ENCODE results near the gene ZFTA. TPM values are rescaled to one million over a fixed set of nuclear protein-coding genes. Genes with fewer than 3 reads are reported as not detected.

The ZFTA gene
- total and polyA plus RNA-seq, 2 experiments from 2014 or later = 8.3 to 36.6 TPM

GRCh38 chr11:63800921-63801320 is 32.3 kb upstream of the ZFTA start:
- Mint-ChIP-seq H3K9me3 (peaks cover 17% of the 10 kb centered on the region), H3K27me3 (ENCODE audit: insufficient read depth, low read depth, poor library complexity) (peaks cover 7% of the 10 kb centered on the region), H3K4me1 (no peaks in the 10 kb centered on the region; the same call in 2 of the 3 replicates), H3K4me3 (no peak overlapping the region), H3K27ac (no peak overlapping the region), H3K36me3 (ENCODE audit: low read depth) (peaks cover 2% of the 10 kb centered on the region; the same call in 1 of the 3 replicates)
- DNase-seq (ENCODE audit: low spot score) (no peak), ATAC-seq (no peak)
- Histone ChIP-seq H3K36me3 (ENCODE audit: insufficient read depth) (no peaks in the 10 kb centered on the region), H4K20me1 (replicated peaks; ENCODE audit: insufficient read depth) (no peaks in the 10 kb centered on the region; the same call in 1 of the 2 replicates), H3K9me2 (ENCODE audit: insufficient read depth) (no peaks in the 10 kb centered on the region), H3K79me2 (replicated peaks; ENCODE audit: insufficient read depth) (no peaks in the 10 kb centered on the region), H3K4me1 (ENCODE audit: insufficient read depth) (no peaks in the 10 kb centered on the region), H3K27ac (ENCODE audit: low read depth) (no peak overlapping the region), H2AFZ (no peak overlapping the region), H3K4me2 (no peak overlapping the region), H3F3A (replicated peaks; ENCODE audit: low read depth) (no peaks in the 10 kb centered on the region), H3K4me3 (no peak overlapping the region), H3K27me3 (ENCODE audit: insufficient read depth) (no peaks in the 10 kb centered on the region)
- TF ChIP-seq CTCF (conservative IDR thresholded peaks at IDR 0.05; ENCODE audit: low read depth in 2 of 2) (no peak), CREB1 (CRISPR knock-in tag; IDR thresholded peaks at IDR 0.05; ENCODE audit: low read depth) (no peak), NANOG (IDR thresholded peaks at IDR 0.05; ENCODE audit: borderline replicate concordance) (no peak), JUNB (IDR thresholded peaks at IDR 0.05; ENCODE audit: unreplicated experiment) (no peak), STAT1 (IDR thresholded peaks at IDR 0.05; ENCODE audit: unreplicated experiment) (no peak), EZH2 (IDR thresholded peaks at IDR 0.05; ENCODE audit: low read depth, unreplicated experiment) (no peak), POLR2AphosphoS5 (IDR thresholded peaks at IDR 0.05; ENCODE audit: low read depth) (no peak), ZNF114 (CRISPR knock-in tag; IDR thresholded peaks at IDR 0.05) (no peak), ZNF331 (CRISPR knock-in tag; IDR thresholded peaks at IDR 0.05; ENCODE audit: low read depth) (no peak), EZH2phosphoT487 (IDR thresholded peaks at IDR 0.05; ENCODE audit: unreplicated experiment) (no peak)
- TF ChIP-seq, protein P1, sequence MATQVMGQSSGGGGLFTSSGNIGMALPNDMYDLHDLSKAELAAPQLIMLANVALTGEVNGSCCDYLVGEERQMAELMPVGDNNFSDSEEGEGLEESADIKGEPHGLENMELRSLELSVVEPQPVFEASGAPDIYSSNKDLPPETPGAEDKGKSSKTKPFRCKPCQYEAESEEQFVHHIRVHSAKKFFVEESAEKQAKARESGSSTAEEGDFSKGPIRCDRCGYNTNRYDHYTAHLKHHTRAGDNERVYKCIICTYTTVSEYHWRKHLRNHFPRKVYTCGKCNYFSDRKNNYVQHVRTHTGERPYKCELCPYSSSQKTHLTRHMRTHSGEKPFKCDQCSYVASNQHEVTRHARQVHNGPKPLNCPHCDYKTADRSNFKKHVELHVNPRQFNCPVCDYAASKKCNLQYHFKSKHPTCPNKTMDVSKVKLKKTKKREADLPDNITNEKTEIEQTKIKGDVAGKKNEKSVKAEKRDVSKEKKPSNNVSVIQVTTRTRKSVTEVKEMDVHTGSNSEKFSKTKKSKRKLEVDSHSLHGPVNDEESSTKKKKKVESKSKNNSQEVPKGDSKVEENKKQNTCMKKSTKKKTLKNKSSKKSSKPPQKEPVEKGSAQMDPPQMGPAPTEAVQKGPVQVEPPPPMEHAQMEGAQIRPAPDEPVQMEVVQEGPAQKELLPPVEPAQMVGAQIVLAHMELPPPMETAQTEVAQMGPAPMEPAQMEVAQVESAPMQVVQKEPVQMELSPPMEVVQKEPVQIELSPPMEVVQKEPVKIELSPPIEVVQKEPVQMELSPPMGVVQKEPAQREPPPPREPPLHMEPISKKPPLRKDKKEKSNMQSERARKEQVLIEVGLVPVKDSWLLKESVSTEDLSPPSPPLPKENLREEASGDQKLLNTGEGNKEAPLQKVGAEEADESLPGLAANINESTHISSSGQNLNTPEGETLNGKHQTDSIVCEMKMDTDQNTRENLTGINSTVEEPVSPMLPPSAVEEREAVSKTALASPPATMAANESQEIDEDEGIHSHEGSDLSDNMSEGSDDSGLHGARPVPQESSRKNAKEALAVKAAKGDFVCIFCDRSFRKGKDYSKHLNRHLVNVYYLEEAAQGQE (IDR thresholded peaks at IDR 0.05; ENCODE audit: unreplicated experiment) = no peak
- TF ChIP-seq, protein P2, sequence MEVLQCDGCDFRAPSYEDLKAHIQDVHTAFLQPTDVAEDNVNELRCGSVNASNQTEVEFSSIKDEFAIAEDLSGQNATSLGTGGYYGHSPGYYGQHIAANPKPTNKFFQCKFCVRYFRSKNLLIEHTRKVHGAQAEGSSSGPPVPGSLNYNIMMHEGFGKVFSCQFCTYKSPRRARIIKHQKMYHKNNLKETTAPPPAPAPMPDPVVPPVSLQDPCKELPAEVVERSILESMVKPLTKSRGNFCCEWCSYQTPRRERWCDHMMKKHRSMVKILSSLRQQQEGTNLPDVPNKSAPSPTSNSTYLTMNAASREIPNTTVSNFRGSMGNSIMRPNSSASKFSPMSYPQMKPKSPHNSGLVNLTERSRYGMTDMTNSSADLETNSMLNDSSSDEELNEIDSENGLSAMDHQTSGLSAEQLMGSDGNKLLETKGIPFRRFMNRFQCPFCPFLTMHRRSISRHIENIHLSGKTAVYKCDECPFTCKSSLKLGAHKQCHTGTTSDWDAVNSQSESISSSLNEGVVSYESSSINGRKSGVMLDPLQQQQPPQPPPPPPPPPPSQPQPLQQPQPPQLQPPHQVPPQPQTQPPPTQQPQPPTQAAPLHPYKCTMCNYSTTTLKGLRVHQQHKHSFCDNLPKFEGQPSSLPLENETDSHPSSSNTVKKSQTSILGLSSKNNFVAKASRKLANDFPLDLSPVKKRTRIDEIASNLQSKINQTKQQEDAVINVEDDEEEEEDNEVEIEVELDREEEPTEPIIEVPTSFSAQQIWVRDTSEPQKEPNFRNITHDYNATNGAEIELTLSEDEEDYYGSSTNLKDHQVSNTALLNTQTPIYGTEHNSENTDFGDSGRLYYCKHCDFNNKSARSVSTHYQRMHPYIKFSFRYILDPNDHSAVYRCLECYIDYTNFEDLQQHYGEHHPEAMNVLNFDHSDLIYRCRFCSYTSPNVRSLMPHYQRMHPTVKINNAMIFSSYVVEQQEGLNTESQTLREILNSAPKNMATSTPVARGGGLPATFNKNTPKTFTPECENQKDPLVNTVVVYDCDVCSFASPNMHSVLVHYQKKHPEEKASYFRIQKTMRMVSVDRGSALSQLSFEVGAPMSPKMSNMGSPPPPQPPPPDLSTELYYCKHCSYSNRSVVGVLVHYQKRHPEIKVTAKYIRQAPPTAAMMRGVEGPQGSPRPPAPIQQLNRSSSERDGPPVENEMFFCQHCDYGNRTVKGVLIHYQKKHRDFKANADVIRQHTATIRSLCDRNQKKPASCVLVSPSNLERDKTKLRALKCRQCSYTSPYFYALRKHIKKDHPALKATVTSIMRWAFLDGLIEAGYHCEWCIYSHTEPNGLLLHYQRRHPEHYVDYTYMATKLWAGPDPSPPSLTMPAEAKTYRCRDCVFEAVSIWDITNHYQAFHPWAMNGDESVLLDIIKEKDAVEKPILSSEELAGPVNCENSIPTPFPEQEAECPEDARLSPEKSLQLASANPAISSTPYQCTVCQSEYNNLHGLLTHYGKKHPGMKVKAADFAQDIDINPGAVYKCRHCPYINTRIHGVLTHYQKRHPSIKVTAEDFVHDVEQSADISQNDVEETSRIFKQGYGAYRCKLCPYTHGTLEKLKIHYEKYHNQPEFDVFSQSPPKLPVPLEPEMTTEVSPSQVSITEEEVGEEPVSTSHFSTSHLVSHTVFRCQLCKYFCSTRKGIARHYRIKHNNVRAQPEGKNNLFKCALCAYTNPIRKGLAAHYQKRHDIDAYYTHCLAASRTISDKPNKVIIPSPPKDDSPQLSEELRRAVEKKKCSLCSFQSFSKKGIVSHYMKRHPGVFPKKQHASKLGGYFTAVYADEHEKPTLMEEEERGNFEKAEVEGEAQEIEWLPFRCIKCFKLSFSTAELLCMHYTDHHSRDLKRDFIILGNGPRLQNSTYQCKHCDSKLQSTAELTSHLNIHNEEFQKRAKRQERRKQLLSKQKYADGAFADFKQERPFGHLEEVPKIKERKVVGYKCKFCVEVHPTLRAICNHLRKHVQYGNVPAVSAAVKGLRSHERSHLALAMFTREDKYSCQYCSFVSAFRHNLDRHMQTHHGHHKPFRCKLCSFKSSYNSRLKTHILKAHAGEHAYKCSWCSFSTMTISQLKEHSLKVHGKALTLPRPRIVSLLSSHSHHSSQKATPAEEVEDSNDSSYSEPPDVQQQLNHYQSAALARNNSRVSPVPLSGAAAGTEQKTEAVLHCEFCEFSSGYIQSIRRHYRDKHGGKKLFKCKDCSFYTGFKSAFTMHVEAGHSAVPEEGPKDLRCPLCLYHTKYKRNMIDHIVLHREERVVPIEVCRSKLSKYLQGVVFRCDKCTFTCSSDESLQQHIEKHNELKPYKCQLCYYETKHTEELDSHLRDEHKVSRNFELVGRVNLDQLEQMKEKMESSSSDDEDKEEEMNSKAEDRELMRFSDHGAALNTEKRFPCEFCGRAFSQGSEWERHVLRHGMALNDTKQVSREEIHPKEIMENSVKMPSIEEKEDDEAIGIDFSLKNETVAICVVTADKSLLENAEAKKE (CRISPR knock-in tag; IDR thresholded peaks at IDR 0.05) = no peak
- TF ChIP-seq, protein P3, sequence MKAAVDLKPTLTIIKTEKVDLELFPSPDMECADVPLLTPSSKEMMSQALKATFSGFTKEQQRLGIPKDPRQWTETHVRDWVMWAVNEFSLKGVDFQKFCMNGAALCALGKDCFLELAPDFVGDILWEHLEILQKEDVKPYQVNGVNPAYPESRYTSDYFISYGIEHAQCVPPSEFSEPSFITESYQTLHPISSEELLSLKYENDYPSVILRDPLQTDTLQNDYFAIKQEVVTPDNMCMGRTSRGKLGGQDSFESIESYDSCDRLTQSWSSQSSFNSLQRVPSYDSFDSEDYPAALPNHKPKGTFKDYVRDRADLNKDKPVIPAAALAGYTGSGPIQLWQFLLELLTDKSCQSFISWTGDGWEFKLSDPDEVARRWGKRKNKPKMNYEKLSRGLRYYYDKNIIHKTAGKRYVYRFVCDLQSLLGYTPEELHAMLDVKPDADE (IDR thresholded peaks at IDR 0.05) = no peak

All from GM23338 (cell line).